GM21390 (cell line): Measurements from ENCODE around the gene CD96.
"Not testable (repeated sequence)": the region's sequence is repeated elsewhere in the genome, so short reads cannot be mapped to it uniquely, and the experiment has no call there.

Experiments used
- ATAC-seq: cut with Tn5 transposase; IDR thresholded peaks from one replicate; pipeline ENCODE4 v1.9.1; 2021; ENCODE audit not compliant: unreplicated experiment

CD96 gene

DNA sequence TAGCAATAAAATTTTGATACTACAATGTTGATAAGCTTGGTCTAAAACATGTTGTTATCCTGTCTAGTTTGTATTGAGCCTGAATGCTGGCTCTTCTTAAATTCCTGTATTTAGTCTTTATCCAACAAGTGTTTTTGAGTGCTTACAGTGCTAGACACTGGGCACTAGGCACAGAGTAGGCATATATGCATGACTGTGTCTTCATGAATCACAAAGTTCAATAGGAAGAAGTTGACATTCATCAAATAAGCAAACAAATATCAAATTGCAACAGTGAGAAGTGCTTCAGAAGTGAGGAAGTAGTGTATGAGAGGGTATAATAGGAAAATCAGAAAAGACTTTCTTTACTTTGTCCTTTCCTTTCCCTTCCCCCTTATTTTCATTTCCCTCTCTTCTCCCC lies 6.8 kb downstream of the CD96 start:
- no peak for ATAC-seq

DNA sequence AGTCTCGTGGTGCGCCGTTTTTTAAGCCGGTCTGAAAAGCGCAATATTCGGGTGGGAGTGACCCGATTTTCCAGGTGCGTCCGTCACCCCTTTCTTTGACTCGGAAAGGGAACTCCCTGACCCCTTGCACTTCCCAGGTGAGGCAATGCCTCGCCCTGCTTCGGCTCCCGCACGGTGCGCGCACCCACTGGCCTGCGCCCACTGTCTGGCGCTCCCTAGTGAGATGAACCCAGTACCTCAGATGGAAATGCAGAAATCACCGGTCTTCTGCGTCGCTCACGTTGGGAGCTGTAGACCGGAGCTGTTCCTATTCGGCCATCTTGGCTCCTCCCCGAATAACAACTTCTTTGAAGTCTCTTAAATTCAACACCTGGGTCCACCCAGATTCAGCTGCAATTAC lies 19.9 kb downstream of the CD96 start:
- not testable (repeated sequence) for ATAC-seq

DNA sequence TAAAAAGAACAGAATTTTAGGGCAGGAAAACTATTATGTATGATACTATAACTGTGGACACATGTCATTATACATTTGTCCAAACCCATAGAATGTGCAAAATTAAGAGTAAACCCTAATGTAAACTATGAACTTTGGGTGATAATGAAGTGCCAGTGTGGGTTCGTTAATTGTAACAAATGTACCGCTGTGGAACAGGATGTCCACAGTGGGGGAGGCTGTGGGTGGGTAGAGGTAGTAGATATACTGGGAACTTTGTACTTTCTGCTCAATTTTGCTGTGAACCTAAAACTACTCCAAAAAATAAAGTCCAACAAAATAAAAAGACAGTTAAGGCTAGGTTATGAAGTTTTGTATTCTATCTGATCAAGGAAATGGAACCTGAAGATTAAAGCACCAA lies 24.8 kb downstream of the CD96 start:
- ATAC-seq, result no peak

DNA sequence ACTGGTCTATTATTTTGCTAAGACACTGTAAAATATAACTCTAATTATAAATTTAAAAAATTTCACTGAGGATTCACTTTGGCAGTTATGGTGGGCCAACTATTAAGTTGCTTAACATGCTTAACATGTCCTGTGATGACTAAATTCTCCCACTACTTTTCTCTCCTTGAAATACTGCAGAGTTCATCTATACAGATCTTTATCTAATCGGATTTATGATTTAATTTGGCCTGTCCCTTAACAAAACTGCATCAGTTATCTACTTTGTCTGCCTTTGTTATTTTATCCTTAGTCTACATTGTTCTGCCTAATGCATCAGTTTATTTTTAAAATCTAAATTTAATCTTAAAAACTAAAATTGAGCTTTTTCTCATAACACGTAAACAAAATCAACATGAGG lies 26.4 kb downstream of the CD96 start:
- no peak for ATAC-seq

DNA sequence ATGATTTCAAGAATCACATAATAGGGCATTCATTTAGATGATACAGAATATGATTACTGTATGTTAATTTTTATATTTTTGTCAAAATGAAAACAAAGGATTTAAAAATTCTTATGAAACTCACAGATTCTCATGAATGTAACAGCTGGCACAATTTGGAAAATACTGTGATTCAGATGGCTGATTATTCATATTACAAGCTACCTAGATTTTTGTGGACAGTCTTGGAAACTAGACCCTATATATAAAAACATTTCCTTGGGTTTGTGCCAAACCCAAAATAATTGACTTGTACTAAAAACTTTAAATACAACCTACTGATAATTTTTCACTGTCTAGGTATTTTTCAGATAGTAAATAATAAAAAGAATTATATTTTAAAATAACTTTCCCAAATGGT lies 26.9 kb downstream of the CD96 start:
- ATAC-seq, result no peak

DNA sequence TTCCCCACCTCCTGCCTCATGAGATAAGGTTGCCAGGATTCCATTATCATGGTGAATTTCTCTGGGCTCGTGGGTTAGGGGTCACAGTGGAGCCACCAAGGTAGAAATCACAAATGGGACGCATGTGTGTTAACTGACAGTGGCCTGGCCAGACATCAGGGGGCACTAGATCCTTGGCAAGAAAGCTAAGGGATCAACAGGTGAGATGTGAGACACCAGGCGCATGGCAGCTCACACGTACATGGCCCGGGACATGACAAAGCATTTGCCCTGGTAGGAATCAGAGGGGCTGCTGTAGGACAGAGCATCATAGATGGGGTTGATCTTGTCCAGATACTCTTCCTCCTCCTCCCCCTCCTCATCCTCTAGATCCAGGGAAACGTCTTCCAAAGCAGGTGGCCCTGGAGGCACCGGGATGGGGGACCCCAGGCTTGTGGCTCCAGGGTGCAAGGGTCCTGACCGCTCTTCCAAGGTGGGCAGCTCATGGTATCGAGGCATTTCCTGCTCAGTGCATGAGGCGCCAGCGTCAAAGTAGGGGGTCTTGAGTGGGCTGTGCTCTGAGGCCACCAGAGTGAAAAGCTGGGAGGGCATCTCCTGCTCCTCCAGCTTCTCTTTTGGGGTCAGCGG lies 28.5 kb downstream of the CD96 start:
- no peak for ATAC-seq

DNA sequence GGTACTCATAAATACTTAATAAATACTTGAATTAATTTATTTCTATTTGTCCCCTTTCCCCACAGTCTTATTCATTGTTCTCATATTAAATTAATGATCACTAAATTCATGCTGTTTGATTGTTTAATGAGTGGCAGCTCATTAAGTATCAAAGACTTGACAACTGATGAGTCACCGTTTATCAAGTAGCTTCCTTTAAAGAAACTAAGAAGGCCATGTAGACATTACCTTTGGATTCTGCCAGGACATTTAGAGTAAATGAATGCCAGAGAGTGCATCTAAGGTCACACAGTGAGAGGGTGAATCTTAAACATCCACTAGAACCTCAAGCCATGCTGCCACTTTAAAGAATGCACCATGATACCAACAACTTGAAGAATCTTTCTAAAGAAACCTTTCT lies 29.3 kb downstream of the CD96 start:
- ATAC-seq, result no peak

DNA sequence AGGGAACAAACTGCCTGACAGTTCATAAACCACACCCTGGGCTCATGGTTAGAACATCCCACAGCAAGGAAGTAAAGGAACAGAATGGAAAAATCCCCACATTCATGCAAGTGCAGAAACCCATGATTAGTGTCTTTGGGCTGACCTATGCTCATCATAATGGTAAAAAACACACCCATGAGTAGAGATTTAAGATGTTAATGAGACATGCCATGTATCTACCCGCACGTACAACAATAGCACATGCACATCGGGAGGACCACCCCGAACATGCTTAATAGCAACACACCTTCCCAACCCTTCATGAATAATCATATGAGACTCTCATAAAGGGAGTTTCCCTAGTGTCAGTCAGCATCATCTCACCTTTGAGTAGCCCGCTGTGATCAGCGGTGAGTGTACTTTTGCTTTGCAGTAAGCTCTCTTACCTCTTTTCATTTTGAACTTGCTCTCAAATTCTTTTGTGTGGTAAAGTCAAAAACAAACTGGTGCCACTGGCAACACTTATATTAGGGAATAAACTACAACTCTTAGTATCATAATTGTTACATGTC lies 30.0 kb downstream of the CD96 start:
- ATAC-seq, result no peak

DNA sequence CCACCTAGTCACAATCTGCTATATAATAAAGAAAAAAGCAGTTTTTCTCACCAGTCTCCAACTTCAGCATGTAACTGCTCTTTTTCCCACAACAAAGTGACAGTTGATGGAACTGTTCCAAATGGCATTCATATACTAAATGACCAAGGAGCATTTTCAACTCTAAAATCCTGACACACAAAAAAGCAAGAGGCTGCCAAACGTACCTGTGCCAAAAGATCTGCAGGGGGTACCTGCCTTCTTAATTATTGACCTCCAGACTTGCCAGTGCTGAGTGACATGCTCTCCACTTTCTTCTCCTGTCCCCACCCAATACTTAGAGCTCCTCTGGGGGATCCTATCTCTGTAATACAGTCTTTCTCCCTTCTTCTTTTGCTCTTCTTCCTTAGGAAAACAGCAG lies 35.1 kb downstream of the CD96 start:
- ATAC-seq, result no peak

DNA sequence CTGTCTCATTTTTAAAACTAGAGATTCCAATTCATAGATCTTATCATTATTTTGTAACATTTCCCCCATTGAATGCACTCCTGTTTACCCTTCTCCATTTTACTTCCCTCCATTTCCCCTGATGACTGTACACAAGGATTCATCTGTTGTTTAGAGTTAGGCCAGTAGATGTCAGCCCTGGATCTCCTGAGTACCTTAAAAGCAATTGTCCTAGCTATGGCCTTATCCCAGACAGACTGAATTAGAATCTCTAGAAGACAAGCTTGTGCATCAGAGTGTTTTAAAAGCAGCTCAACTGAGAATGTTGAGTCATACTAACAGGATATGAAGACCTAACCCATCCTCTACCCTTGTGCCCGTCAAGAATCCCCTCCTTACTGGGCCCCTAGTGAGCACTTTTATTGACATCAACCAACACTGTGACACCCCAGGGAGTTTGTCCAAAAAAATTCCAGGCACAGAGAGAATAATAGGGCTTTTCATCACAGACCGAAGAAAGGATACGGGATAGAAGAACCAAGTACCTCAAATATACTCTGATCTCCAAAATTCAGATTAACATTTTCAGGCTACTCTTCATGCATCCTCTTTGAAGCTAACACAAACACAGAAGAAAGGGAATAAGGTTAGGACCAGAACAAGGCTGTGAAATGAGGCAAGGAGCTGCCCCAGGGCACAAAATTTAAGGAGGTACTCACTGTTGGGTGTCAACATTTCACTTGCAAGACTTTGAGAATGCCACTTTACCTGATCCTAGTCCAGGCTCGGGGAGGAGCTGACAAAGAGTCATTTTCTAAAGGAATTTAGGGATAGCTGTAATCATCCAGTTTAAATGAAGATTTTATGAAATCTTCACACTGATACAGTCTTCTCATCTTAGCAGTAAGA lies 36.0 kb downstream of the CD96 start:
- peak; percentile 93 for ATAC-seq

DNA sequence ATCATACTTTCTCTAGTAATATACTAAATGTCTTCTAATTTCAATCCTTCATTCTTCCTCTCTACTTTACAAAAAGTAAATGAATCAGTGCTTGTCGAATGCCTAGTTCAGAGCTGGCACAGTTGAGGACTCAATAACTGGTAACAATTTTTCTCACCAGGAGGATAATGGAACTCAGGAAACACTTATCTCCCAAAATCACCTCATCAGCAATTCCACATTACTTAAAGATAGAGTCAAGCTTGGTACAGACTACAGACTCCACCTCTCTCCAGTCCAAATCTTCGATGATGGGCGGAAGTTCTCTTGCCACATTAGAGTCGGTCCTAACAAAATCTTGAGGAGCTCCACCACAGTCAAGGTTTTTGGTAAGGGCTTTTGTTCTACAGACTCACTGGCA lies 36.9 kb downstream of the CD96 start:
- ATAC-seq, result no peak

DNA sequence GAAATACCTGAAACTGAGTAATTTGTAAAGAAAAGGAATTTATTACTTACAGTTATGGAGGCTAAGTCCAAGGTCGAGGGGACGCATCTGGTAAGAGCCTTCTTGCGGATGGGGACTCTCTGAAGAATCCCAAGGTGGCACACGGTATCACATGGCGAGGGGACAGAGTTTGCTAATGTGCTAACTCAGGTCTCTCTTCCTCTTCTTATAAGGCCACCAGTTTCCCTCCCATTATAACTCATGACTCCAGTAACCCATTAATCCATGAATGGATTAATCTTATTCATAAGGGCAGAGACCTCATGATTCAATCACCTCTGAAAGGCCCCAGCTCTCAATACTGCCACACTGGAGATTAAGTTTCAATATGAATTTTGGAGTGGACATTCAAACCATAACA lies 37.5 kb downstream of the CD96 start:
- ATAC-seq, result no peak

DNA sequence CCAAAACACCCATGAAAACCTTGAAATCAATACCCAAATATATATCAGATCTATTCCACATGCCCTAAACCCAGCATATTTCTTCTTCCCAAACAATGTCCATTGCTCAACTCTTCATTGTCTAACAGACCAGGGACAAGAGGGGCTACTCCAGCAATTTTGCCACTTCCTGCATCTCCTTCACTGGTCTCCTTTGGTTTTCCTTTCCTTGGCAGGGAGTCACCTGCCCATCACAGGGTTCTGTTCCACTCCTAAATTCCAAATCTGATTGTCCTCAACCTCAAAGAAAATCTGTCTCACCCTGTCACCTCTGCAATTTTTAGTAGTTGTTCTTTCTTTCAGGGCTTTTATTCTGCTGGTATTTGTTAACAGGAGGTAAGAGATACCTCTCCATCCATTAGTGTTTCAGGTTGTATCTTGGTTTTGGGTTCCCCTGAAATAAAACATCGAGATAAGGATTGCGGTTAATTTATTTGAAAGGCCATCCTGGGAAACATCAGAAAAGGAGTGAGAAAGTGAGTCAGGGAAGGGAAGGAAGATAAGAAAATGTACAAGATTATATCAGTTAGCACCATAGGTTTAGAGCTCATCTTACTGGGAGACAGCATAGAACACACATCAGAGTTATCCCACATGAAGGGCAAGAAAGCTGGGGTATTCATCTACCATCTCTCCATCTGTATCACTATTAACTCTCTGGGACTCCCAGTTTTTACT lies 39.6 kb downstream of the CD96 start:
- no peak for ATAC-seq

DNA sequence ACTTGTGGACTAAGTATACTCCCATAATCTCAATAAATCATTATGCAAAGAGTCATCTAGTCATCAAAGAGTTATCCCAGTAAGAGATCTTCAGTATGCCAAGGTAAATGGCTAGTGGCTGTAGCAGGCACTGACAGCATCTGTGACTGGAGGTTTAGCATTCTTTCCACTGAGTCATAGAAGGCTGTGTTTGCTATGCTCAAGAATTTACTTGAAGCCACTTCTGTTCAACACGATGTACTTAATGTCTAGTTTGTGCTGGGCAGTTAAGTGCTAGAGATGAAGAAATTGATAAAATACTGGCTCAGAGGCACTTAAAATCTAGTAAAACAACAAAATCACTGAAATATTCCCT lies 40.1 kb downstream of the CD96 start:
- ATAC-seq, result no peak

DNA sequence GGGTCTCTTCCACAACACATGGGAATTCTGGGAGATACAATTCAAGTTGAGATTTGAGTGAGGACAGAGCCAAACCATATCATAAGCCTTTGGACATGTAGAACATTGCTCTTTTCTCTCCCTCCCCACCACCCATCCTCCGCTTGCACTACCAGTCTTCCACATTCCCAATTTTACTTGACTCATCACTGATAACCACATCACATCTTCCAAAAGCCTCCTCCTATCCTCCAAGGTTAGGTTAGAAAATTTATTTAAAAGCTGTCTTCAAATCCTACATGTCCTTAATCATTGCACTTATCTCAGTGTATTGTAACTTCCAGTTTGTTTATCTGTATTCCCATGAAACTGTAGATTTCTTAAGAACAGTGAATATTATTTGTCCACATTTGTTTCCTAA lies 42.7 kb downstream of the CD96 start:
- ATAC-seq, result no peak

DNA sequence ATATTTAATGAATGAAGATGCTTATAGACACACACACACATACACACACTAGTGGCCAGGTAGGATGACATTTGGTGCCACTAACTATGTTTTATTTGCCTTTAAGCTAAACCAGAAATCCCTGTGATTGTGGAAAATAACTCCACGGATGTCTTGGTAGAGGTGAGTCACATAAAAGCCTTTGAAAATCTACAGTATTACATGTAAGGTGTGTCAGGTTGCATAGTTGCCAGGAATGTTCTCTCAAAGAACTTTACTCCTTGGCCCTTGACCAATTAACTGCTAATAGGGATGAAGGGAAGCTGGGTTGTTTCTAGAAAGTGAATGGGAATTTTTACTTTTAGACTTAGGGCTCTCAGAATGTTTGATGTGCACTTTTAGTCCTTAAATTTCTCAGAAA lies 43.2 kb downstream of the CD96 start:
- no peak for ATAC-seq

DNA sequence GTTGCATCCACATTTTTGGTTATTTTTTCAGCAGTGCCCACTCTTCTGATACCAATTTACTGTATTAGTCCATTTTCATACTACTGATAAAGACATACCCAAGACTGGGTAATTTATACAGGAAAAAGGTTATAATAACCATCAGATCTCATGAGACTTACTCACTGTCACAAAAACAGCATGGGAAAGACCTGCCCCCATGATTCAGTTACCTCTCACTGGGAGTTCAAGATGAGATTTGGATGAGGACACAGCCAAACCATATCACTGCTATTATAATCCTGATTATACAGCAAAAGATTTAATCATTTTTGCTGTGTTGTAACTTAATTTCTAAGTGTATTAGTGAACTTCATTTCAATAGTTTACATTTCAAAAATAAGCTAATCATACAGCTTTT lies 46.5 kb downstream of the CD96 start:
- no peak for ATAC-seq

DNA sequence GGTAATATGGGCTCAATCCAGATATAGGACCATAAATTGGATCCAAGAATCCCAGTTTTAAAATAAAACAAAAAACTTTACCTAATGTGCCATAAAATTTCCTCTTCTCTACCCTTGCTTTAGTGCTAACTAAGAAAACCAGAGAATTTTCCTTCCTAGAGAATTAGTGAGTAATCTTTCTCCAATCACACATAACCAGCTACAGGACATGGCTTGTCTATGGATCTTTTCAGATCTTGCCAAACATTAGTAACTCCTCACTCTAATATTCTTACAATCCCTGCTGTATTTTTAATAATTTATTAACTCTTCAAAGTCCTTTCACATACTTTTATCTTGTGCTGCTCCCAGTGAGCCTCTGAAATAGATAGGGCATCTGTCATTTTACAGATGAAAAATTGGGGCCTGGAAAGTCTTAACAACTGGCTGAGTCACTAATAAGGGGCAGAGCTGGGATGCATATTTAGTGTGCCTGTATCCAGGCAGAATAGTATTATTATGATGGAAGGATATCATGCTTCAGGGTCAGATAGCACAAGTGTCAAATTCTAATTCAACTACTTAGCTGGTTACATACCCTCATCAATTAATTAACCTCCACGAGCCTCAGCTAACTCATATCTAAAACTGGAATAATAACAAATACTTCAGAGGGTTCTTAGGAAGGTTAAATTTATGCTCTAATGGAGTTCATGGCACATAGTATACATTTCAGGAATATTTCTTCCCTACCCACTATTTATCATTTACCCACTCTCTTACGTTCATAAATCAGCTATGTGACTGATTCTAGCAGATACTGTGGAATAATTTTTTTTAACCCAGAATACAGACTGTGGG lies 47.5 kb downstream of the CD96 start:
- ATAC-seq, result no peak

DNA sequence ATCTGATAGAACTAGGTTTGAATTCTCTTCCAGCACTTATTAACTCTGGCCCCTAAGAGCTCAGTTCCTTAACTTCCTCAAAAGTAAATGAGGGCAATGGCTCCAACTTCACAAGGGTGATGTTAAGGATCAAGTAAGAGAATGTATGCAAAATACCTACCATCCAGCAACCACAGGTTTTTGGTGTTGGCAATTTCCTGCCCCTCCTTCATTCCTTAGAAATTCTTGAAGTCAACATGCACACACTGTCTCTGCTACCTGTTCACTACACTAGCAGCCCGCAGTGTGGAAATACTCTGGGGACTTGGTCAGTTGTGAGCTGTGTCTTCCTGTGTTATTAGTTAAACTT lies 48.1 kb downstream of the CD96 start:
- no peak for ATAC-seq

DNA sequence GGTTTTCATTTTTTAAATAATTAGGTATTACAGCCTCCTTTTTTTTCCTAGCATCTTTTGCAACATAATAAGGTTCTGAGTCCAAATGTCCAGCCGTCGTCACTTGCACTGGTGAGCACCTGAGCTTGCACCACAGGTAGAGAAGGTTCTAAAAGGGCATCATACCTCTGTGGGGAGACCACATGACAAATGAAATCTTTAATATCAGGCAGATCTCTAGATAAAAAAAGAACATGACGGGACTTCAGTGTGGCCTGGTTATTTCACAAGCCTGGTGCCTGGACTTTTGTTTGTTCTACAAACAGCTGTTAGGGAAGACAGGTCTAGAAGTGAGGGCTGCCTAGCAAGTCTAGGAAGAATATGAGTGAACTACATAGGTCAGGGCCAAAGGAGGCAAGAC lies 49.6 kb downstream of the CD96 start:
- ATAC-seq, result no peak

DNA sequence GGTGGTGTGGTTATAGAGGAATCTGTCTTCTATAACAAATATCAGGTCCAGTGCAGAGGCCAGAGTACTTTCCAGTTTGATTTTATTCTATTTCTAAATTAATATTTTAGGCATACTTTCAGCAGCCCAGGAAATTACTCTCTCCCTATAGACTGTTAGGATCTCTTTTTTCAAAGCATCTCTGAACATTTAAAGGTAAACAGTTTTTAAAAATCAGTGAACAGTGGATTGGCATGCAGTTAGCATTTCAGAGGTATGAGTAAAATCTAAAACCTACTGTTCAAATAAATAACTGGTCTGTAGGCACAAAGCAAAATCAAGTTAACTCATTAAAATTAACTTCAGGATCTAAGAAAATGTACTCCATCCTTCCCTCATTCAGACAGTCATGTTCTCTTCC lies 50.1 kb downstream of the CD96 start:
- no peak for ATAC-seq
